Esophagus muscularis mucosa (tissue), 4 donors: ENCODE results near the gene PIK3R5. TPM values are rescaled to one million over a fixed set of nuclear protein-coding genes. Genes with fewer than 3 reads are reported as not detected.

ENCODE experiments used
- DNase-seq: peaks from one replicate; pipeline ENCODE4 v3.0.0-alpha.2; 2017; ENCODE audit errors: extremely low spot score
- H3K27ac ChIP-seq, 4 donors: fragments of 200-600 bp; sonication (generic); replicated peaks in 1 of 4; 1 replicate in 3 of 4; 2 replicates in 1 of 4; pipeline ENCODE4 v1.5.1; 2016 to 2019; ENCODE audit warnings: mild to moderate bottlenecking in 1 of 4
- H3K27me3 ChIP-seq, 4 donors: fragments of 200-600 bp; sonication (generic); one replicate each; pipeline versions ENCODE4 v1.5.1 to v1.6.0; 2016 to 2019
- H3K36me3 ChIP-seq, 4 donors: fragments of 200-600 bp; sonication (generic); one replicate each; pipeline ENCODE4 v1.5.1; 2016 to 2019
- H3K4me1 ChIP-seq, 4 donors: fragments of 200-600 bp; sonication (generic); one replicate each; pipeline ENCODE4 v1.5.1; 2016 to 2019
- H3K4me3 ChIP-seq, 4 donors: fragments of 200-600 bp; sonication (generic); 1 replicate in 2 of 4; 2 replicates in 2 of 4; pipeline ENCODE4 v1.5.1; 2016 to 2019; ENCODE audit warnings: mild to moderate bottlenecking in 4 of 4, moderate library complexity in 1 of 4
- H3K9me3 ChIP-seq, 4 donors: fragments of 200-600 bp; sonication (generic); 1 replicate in 3 of 4; 2 replicates in 1 of 4; pipeline ENCODE4 v1.5.1; 2016 to 2019
- EP300 ChIP-seq: sonication (generic); formaldehyde crosslinking; IDR thresholded peaks from one replicate; pipeline ENCODE4 v1.6.1; 2017; ENCODE audit warnings: antibody characterized with exemption
- POLR2A ChIP-seq: fragments of 450-650 bp; IDR thresholded peaks from one replicate; pipeline ENCODE4 v1.6.1; 2017; ENCODE audit warnings: antibody characterized with exemption, moderate library complexity, mild to moderate bottlenecking, low read depth
- POLR2AphosphoS5 ChIP-seq, 2 donors: sonication (generic); formaldehyde crosslinking; IDR thresholded peaks; one replicate each; pipeline ENCODE4 v1.6.1; 2017; ENCODE audit warnings: antibody characterized with exemption in 2 of 2
- WGBS: methylation state at CpG from one replicate; pipeline ENCODE4 v1.1.5; 2018; 5-methylcytosine and 5-hydroxymethylcytosine counted together
- intact Hi-C: fragments of 100-400 bp; cut with DNase I; formaldehyde crosslinking; loops from one replicate; pipeline ENCODE4 v1.15.1; 2023
- total RNA-seq, 4 donors: library from RNA; depleted of rRNA; stranded (reverse); fragments of >200 nt; gene quantifications; one replicate each; pipeline versions ENCODE4 v1.1.0 to v1.2.1, GENCODE V29; 2016
- TF ChIP-seq, protein P1 (sequence below), 3 experiments: fragments of 200-600 bp in 2 of 3; fragments of 450-650 bp in 1 of 3; sonication (generic) in 2 of 3; IDR thresholded peaks; one replicate each; pipeline ENCODE4 v1.5.1; 2017 to 2019; ENCODE audit warnings: antibody characterized with exemption in 3 of 3, mild to moderate bottlenecking in 2 of 3, moderate library complexity in 1 of 3

The PIK3R5 gene
- total RNA-seq, 4 donors from 2014 or later: 7.0 to 16.2 (median 9.6) TPM

- no peak for DNase-seq
- WGBS: 43% methylated on average over 24 of the region's 24 CpGs
- Histone ChIP-seq H3K27me3 (peaks cover 0 to 11% (median 0%) of the 10 kb centered on the region in 4 donors), H3K27ac (no peak overlapping the region), H3K4me1 (peaks cover 4 to 14% (median 6%) of the 10 kb centered on the region in 4 donors), H3K9me3 (no peaks in the 10 kb centered on the region), H3K4me3 (peak overlapping the region in 3 of 4 donors; percentile 9 to 27 (median 22)), H3K36me3 (peaks cover 0 to 3% (median 0%) of the 10 kb centered on the region in 4 donors)
- intact Hi-C loops: no loop called here
- TF ChIP-seq, protein P1, sequence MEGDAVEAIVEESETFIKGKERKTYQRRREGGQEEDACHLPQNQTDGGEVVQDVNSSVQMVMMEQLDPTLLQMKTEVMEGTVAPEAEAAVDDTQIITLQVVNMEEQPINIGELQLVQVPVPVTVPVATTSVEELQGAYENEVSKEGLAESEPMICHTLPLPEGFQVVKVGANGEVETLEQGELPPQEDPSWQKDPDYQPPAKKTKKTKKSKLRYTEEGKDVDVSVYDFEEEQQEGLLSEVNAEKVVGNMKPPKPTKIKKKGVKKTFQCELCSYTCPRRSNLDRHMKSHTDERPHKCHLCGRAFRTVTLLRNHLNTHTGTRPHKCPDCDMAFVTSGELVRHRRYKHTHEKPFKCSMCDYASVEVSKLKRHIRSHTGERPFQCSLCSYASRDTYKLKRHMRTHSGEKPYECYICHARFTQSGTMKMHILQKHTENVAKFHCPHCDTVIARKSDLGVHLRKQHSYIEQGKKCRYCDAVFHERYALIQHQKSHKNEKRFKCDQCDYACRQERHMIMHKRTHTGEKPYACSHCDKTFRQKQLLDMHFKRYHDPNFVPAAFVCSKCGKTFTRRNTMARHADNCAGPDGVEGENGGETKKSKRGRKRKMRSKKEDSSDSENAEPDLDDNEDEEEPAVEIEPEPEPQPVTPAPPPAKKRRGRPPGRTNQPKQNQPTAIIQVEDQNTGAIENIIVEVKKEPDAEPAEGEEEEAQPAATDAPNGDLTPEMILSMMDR (IDR thresholded peaks at IDR 0.05): peak; percentile 50 to 82 (median 61)
- TF ChIP-seq EP300 (no peak), POLR2A (no peak), POLR2AphosphoS5 (IDR thresholded peaks at IDR 0.05) (no peak)
Measured at GRCh38 chr17:8894673-8895578, 70.6 kb downstream of the PIK3R5 start.

DNA sequence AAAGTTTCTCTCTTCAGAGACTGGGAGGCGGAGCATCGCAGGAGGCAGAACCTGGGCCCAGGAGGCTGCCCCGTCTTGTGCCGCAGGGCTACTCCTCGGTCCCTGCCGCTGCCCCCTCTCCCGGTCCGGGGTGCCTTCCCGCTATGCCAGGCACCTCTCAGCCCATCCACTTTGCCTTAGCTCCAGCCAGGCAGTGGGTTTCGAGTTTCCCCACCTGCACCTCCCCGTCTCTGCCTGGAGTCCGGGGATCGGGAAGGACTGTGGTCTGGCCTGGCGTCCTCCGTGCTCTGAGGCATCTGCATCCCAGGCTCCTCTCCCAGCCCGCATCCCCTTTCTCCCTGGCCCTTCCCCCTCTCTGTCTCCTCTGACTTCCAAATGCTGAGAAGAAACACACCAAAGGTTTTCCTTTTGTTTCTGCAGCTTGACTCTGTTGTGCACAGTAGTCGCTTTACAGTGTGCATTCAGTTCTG lies 71.3 kb downstream of the PIK3R5 start:
- no peak for DNase-seq
- TF ChIP-seq, protein P1 (IDR thresholded peaks at IDR 0.05): no peak
- TF ChIP-seq POLR2AphosphoS5 (IDR thresholded peaks at IDR 0.05): no peak
- TF ChIP-seq POLR2A: no peak
- no peak for TF ChIP-seq EP300
- peak overlapping the region in 3 of 4 donors; percentile 9 to 27 (median 22) for H3K4me3 ChIP-seq
- peaks cover 0 to 4% (median 0%) of the 10 kb centered on the region in 4 donors for H3K27me3 ChIP-seq
- WGBS: 82% methylated on average over 16 of the region's 17 CpGs
- intact Hi-C loops: no loop called here
- peaks cover 4 to 14% (median 6%) of the 10 kb centered on the region in 4 donors for H3K4me1 ChIP-seq
- no peak overlapping the region for H3K27ac ChIP-seq
- H3K9me3 ChIP-seq: no peaks in the 10 kb centered on the region
- H3K36me3 ChIP-seq: peaks cover 0 to 3% (median 0%) of the 10 kb centered on the region in 4 donors

DNA sequence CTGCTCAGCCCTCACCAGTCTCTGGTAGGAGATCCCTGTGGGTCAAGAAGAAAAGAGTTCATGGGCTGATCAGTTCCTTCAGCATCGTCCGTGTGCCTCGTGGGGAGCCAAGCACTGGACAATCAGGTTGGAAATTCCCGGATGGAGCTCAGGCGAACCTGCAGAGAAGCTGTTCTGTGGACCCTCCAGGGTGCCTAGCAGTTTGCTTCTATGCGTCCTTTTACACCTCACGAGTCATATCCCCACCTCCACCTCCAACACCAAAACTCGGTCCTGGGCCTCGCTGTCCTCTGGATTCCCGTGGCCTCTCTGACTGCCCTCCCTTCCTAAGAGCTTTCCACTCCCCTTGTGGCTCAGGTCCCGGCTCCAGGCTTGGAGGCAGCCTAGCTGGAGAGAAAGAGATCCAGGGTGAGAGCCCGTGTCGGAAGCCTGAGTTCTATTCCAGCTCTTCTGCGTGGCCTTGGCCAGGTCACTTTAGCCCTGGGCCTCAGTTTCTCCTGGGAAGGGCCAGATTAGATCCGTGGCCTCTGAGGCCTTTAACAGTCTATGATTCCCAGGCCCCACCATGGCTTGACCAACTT lies 71.8 kb downstream of the PIK3R5 start:
- Histone ChIP-seq H3K4me1 (peaks cover 4 to 14% (median 6%) of the 10 kb centered on the region in 4 donors), H3K27ac (no peak overlapping the region), H3K4me3 (no peak overlapping the region), H3K9me3 (no peaks in the 10 kb centered on the region), H3K36me3 (peaks cover 0 to 3% (median 0%) of the 10 kb centered on the region in 4 donors), H3K27me3 (no peaks in the 10 kb centered on the region)
- DNase-seq: no peak
- WGBS: 93% methylated on average over 14 of the region's 15 CpGs
- TF ChIP-seq, protein P1 (IDR thresholded peaks at IDR 0.05): no peak
- TF ChIP-seq EP300 (no peak), POLR2AphosphoS5 (IDR thresholded peaks at IDR 0.05) (no peak), POLR2A (no peak)
- intact Hi-C loops: no loop called here

DNA sequence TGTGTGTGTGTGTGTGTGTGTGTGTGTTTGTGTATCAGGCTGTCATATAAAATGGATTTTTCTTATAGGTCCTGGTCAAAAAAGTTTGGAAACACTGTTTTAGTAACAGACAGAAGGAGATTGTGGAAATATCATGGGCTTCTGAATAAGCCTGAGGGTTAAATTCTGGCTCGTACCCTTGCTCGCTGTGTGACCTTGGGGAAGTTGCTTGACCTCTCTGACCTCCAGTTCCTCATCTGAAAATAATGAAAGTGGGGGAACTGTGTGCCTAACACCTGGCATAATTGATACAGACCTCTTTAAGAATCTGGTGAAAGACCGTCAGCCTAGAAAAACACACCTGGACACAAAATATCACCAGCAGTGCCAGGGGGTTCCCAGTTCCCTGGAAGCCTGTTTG lies 72.4 kb downstream of the PIK3R5 start:
- H3K36me3 ChIP-seq: peaks cover 0 to 3% (median 0%) of the 10 kb centered on the region in 4 donors
- H3K9me3 ChIP-seq: no peaks in the 10 kb centered on the region
- DNase-seq: no peak
- intact Hi-C loops: no loop called here
- WGBS: 96% methylated on average over 3 of the region's 3 CpGs
- peaks cover 4 to 14% (median 11%) of the 10 kb centered on the region in 4 donors for H3K4me1 ChIP-seq
- TF ChIP-seq, protein P1 (IDR thresholded peaks at IDR 0.05): no peak
- no peak for TF ChIP-seq EP300
- no peak for TF ChIP-seq POLR2A
- TF ChIP-seq POLR2AphosphoS5 (IDR thresholded peaks at IDR 0.05): no peak
- H3K27ac ChIP-seq: no peak overlapping the region
- H3K4me3 ChIP-seq: no peak overlapping the region
- no peaks in the 10 kb centered on the region for H3K27me3 ChIP-seq
